ENCODE results near the gene SCAMP2.
"Not testable (repeated sequence)": the region's sequence is repeated elsewhere in the genome, so short reads cannot be mapped to it uniquely, and the experiment has no call there.

DNA sequence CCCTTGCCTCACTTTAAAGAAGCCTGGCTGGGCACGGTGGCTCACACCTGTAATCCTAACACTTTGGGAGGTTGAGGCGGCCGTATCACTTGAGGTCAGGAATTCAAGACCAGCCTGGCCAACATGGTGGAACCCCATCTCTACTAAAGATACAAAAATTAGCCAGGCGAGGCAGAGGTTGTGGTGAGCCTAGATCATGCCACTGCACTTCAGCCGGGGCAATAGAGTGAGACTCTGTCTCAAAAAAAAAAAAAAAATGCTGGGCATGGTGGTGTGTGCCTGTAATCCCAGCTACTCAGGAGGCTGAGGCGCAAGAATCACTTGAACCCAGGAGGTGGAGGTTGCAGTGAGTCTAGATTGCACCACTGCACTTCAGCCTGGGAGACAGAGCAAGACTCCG, 21.2 kb upstream of the SCAMP2 start:
- TF ChIP-seq, protein P1, sequence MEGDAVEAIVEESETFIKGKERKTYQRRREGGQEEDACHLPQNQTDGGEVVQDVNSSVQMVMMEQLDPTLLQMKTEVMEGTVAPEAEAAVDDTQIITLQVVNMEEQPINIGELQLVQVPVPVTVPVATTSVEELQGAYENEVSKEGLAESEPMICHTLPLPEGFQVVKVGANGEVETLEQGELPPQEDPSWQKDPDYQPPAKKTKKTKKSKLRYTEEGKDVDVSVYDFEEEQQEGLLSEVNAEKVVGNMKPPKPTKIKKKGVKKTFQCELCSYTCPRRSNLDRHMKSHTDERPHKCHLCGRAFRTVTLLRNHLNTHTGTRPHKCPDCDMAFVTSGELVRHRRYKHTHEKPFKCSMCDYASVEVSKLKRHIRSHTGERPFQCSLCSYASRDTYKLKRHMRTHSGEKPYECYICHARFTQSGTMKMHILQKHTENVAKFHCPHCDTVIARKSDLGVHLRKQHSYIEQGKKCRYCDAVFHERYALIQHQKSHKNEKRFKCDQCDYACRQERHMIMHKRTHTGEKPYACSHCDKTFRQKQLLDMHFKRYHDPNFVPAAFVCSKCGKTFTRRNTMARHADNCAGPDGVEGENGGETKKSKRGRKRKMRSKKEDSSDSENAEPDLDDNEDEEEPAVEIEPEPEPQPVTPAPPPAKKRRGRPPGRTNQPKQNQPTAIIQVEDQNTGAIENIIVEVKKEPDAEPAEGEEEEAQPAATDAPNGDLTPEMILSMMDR (IDR thresholded peaks at IDR 0.05) = not testable (repeated sequence)
- not testable (repeated sequence) for TF ChIP-seq POLR2A (IDR thresholded peaks at IDR 0.05)
